Fibroblast of villous mesenchyme (primary cell): ENCODE data around the gene CEL. TPM values are rescaled to one million over a fixed set of nuclear protein-coding genes. Genes with fewer than 3 reads are reported as not detected.
"Not testable (repeated sequence)": the region's sequence is repeated elsewhere in the genome, so short reads cannot be mapped to it uniquely, and the experiment has no call there.

ENCODE experiments used
- DNase-seq: peaks from one replicate; pipeline ENCODE4 v3.0.0-alpha.2; 2010; ENCODE audit warnings: low read depth
- H3K4me3 ChIP-seq: 2 replicates; pipeline ENCODE4 v1.5.1; 2011; ENCODE audit warnings: low read depth, mild to moderate bottlenecking, low read length
- total RNA-seq: library from RNA; depleted of rRNA; stranded (reverse); fragments of >200 nt; gene quantifications from 2 replicates; pipeline ENCODE4 v1.2.3, GENCODE V29; 2012
- TF ChIP-seq, protein P1 (sequence below): IDR thresholded peaks from 2 replicates; pipeline ENCODE4 v1.5.1; 2012; ENCODE audit warnings: low read depth, mild to moderate bottlenecking, low read length; ENCODE audit not compliant: insufficient read depth

Gene CEL
- total RNA-seq, 1 donor, result under 0.01 TPM

GRCh38 chr9:133067813-133068212 is 6.0 kb downstream of the CEL start:
- H3K4me3 ChIP-seq, result no peak overlapping the region
- no peak for DNase-seq
- TF ChIP-seq, protein P1, sequence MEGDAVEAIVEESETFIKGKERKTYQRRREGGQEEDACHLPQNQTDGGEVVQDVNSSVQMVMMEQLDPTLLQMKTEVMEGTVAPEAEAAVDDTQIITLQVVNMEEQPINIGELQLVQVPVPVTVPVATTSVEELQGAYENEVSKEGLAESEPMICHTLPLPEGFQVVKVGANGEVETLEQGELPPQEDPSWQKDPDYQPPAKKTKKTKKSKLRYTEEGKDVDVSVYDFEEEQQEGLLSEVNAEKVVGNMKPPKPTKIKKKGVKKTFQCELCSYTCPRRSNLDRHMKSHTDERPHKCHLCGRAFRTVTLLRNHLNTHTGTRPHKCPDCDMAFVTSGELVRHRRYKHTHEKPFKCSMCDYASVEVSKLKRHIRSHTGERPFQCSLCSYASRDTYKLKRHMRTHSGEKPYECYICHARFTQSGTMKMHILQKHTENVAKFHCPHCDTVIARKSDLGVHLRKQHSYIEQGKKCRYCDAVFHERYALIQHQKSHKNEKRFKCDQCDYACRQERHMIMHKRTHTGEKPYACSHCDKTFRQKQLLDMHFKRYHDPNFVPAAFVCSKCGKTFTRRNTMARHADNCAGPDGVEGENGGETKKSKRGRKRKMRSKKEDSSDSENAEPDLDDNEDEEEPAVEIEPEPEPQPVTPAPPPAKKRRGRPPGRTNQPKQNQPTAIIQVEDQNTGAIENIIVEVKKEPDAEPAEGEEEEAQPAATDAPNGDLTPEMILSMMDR, result no peak

DNA sequence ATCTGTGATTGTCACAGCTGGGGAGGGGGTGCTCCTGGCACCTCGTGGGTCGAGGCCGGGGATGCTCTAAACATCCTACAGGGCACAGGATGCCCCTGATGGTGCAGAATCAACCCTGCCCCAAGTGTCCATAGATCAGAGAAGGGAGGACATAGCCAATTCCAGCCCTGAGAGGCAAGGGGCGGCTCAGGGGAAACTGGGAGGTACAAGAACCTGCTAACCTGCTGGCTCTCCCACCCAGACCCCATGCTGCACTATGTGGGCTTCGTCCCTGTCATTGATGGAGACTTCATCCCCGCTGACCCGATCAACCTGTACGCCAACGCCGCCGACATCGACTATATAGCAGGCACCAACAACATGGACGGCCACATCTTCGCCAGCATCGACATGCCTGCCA is 6.7 kb downstream of the CEL start:
- not testable (repeated sequence) for DNase-seq, H3K4me3 ChIP-seq

GRCh38 chr9:133070500-133070961 is 8.8 kb downstream of the CEL start:
- H3K4me3 ChIP-seq, DNase-seq: not testable (repeated sequence)

DNA sequence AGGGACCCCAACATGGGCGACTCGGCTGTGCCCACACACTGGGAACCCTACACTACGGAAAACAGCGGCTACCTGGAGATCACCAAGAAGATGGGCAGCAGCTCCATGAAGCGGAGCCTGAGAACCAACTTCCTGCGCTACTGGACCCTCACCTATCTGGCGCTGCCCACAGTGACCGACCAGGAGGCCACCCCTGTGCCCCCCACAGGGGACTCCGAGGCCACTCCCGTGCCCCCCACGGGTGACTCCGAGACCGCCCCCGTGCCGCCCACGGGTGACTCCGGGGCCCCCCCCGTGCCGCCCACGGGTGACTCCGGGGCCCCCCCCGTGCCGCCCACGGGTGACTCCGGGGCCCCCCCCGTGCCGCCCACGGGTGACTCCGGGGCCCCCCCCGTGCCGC is 9.2 kb downstream of the CEL start:
- H3K4me3 ChIP-seq, DNase-seq: not testable (repeated sequence)

DNA sequence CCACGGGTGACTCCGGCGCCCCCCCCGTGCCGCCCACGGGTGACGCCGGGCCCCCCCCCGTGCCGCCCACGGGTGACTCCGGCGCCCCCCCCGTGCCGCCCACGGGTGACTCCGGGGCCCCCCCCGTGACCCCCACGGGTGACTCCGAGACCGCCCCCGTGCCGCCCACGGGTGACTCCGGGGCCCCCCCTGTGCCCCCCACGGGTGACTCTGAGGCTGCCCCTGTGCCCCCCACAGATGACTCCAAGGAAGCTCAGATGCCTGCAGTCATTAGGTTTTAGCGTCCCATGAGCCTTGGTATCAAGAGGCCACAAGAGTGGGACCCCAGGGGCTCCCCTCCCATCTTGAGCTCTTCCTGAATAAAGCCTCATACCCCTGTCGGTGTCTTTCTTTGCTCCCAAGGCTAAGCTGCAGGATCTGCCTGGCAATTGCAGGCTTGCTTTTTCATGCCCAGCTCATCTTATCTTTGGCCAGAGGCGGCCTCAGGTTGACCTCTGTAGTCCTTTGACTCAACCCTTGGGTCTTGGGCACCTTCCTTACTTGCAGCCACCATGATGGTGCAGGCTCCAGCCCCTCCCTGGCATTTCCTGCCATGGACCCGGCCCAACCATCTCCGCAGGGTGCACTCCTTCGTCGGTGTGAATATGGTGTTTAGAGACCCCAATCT is 9.8 kb downstream of the CEL start:
- no peak overlapping the region for H3K4me3 ChIP-seq
- DNase-seq, result no peak
- TF ChIP-seq, protein P1, result no peak

DNA sequence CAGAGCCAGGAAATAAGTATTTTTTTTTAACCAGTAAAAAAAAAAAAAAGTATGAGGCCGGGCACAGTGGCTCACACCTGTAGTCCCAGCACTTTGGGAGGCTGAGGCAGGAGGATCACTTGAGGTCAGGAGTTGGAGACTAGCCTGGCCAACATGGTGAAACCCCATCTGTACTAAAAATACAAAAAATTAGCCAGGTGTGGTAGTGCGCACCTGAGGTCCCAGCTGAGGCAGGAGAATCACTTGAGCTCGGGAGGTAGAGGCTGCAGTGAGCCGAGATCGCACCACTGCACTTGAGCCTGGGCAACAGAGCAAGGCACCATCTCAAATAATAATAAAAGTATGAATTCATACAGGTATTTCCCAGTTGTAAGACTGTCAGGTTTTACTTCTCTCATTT is 10.4 kb downstream of the CEL start:
- not testable (repeated sequence) for DNase-seq

DNA sequence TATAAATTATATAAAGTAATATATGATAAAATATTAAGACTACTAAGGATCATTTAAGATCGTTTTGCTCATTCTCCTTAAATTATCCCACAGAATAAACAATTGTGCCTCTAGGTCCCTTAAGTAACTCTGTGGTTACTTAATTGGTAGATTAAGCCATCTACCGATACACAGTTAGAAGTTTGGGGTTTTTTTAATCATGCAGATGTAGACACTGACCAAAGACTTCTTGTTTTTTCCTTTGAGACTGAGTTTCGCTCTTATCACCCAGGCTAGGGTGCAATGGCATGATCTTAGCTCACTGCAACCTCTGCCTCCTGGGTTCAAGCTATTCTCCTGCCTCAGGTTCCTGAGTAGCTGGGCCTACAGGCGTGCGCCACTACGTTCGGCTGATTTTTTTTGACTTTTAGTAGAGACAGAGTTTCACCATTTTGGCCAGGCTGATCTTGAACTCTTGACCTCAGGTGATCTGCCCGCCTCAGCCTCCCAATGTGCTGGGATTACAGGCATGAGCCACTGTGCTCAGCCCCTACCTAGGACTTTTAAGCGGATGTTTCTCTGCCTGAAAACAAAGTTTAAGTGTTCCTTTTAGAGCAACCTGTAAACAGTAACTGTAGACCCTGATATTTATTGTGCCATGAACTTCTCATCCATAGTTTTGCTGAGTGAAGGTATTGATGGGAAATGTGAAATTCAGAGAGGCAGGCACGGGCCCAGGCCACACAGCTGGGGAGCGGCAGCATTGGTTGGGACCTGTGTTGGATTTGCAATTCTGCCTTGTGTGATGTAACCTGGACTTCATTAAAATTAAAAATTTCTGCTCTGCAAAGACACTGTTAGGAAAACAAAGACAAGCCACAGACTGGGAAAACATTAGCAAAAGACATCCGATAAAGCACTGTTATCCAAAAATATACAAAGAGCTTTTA is 11.6 kb downstream of the CEL start:
- no peak for DNase-seq

More for the DNA sequence above, 10.4 kb downstream of the CEL start:
- H3K4me3 ChIP-seq, result not testable (repeated sequence)

DNA sequence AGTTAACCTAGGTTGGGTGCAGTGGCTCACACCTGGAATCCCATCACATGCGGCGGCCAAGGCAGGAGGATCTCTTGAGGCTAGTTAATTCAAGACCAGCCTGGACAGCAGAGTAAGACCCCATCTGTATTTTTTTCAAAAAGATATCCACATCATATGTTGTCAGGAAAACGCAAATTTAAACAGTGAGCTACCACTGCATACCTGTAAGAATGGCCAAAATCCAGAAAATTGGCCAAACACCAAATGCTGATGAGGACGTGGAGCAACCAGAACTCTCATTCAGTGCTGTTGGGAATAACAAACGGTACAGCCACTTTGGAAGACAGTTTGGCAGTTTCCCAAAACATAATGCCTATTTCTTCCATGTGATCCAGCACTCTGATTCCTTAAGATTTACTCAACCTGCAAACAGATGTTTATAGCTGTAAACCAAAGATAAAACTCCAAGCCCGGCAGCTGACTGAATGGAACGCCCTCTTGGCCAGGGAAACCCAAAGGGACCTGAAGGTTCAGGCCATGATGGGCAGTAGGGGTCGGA is 12.4 kb downstream of the CEL start:
- DNase-seq, result peak; percentile 87

More for the DNA sequence above, 11.6 kb downstream of the CEL start:
- TF ChIP-seq, protein P1, result no peak
- H3K4me3 ChIP-seq, result no peak overlapping the region

More for the DNA sequence above, 12.4 kb downstream of the CEL start:
- TF ChIP-seq, protein P1, result no peak
- no peak overlapping the region for H3K4me3 ChIP-seq
